NCI-H82 (cell line): ENCODE results near the gene PNPLA7.

Experiments
- DNase-seq: peaks from one replicate; lab custom pipeline; 2025; lab: John Stamatoyannopoulos, UW

PNPLA7 gene

DNA sequence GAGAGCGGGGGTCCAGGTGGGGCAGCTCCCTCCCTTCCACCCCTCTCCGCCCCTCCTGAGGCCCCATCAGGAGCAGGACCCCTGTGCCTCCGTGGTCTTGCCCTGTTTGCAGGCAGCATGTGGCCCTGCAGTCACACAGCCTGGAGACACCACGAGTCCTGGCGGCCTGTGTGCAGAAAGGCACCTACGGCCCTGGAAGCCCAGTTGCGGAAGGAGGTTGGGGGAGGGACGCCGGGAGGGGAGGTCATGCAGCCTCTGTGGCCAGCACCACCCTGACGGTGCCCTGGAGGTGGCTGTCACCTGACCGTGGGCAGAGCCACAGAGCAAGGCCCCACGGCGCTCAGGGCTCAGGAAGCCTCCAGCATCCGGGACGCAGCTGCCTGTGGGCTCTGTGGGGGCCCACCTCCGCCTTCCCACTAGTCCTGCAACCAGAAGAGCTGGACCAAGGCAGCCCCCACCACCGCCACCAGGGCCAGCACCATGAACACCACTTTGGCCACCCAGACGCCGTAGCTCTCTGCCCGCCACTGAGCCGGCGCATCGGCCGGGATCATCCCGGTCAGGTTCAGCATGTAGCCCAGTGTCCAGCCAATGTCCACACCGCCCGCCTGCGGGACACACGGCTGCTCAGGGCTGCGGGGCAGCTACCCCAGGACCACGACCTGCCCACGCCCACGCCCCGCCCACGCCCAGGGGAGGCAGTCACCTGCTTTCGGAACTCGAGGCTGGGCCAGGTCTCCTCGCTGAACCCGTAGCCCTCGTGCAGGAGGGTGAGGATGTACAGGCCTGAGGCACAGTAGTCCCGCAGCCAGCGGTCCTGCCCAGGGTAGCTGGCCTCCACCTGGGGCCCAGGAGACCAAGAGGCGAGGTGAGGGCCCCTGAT lies 115.5 kb downstream of the PNPLA7 start:
- DNase-seq = no peak

DNA sequence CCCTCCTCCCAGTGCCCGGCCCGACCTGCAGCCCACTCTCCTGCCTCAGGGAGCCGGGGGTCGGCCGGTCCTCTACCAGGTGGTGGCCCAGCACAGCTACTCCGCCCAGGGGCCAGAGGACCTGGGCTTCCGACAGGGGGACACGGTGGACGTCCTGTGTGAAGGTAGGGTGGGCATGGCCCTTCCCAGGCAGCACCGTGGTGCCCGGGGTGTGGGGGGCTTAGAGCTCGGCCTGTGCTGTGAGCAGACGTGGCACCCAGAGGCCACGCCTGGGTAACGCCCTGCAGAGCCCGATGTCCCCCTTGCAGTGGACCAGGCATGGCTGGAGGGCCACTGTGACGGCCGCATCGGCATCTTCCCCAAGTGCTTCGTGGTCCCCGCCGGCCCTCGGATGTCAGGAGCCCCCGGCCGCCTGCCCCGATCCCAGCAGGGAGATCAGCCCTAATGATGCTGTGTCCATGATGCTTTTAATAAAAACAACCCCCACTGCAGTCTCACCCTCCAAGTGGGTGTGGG lies 116.2 kb downstream of the PNPLA7 start:
- no peak for DNase-seq

DNA sequence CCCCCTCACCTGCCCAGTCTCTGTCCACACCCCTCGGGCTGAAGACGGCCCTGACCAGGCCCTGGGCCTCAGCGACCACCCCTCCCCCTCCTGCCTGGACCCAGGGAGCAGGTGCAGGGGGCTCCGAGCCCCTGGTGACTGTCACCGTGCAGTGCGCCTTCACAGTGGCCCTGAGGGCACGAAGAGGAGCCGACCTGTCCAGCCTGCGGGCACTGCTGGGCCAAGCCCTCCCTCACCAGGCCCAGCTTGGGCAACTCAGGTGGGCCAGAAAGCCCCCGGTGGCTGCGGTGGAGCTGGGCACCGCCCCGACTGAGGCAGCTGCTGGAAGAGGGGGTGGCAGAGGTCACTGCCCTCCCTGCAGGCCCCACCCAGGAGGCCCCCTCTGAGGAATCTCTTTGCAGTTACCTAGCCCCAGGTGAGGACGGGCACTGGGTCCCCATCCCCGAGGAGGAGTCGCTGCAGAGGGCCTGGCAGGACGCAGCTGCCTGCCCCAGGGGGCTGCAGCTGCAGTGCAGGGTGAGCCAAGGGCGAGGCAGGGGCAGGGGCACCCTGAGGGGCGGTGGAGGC lies 116.8 kb downstream of the PNPLA7 start:
- DNase-seq = no peak

DNA sequence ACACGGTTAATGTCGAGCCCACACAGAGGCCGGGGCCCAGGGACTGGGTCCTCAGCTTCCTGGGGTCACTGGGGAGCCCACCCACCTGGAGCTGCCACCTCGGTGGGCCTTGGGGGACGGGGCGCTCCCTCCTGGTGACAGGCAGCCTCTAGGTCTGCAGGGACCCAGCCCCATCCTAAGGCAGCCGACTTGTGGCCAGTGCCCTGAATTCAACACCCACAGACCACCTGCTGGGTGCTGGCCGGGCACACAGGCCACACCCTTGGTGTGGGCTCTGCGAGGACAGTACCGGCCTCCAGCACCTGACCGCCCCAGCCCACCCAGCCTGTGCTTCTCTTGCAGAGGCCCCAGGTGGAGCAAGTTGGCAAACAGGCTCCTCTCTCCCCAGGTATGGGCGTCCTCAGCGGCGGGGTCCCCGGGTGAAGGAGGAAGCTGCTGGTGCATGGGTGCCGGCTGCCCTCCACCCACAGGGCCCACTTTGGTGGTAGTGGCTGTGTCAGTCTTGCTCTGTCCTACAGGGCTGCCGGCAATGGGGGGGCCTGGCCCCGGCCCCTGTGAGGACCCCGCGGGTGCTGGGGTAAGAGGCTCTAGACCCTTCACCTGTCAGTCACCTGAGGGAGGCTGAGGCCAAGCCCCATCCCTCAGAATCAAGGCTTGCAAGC lies 117.4 kb downstream of the PNPLA7 start:
- no peak for DNase-seq

DNA sequence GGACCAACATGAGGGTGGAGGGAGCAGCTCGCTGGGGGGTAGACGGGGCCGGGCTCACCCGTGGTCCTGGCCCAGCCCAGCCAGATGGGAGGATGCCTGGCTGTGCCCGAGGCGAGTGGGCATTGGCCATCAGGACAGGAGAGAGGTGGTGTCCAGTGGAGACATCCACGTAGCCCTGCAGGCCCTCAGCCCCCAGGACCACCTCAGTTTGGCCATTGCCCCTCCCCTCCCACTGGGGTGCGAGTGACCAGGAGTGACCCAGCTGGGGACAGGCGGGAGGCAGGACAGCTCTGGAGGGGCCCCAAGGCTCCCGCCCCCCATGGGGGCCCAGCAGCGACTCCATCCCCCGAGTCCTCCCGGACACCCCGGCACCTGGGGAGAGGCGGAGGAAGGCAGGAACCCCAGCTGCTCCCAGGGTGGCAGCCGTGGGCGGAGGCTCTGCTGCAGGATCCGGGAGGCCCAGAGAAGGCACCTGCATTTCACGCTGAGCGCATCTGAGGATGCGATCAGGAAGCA lies 118.7 kb downstream of the PNPLA7 start:
- DNase-seq = no peak

DNA sequence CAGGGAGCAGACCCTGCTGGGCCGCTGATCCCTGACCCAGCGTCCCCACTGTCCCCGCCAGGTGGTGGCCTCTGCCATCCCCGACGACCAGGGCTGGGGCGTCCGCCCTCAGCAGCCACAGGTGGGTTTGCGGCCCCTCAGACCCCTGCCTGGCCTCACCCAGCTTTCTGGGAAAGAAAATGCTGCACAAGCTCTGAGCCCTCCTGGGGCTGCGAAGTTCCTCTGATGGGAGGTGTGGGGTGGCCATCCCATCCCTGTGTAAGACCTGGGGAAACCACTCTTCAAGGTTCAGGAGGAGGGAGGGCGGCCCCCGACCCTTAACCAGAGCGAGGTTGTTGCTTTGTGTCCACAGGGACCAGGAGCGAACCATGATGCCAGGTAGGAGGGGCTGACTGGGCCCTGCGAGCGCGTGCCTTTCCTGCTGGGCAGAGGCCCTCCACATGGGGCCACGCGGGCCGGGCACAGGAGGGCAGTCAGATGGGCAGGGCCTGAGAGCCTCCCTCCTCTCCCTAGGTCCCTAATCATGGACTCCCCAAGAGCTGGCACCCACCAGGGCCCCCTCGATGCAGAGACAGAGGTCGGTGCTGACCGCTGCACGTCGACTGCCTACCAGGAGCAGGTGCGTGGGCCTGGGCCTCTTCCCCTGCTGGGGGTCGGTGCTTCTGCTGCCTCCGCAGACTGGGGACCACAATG lies 119.3 kb downstream of the PNPLA7 start:
- no peak for DNase-seq

DNA sequence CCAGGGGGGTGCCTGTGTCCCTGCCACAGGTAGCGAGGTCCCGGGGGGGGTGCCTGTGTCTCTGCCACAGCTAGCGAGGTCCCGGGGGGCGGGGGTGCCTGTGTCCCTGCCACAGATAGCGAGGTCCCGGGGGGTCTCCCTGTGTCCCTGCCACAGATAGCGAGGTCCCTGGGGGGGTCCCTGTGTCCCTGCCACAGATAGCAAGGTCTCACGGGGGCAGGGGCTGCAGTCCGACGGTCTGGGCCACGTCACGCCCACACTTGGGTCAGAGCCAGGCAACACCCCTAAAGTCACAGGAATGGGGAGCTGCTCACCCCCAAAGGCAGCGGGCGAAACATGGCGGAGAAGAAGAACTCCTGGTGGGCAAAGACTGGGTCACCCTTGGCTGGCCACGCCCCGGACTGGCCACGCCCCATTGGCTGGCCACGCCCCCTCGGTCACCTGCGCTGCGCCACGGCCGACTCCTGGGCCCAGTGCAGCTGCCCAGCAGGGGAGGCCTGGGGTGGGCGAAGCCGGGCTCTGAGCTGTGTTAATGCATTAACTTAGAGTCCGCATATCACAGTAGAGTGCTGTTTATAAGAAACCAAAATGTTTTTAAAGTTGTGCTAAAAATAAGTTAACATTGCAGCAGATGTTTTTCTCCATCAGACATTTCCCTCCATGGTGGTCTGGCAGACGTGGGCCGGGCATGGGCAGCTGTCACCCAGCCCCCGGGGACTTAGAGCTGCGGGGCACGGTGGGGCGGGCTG lies 120.1 kb downstream of the PNPLA7 start:
- peak; percentile 53 for DNase-seq

DNA sequence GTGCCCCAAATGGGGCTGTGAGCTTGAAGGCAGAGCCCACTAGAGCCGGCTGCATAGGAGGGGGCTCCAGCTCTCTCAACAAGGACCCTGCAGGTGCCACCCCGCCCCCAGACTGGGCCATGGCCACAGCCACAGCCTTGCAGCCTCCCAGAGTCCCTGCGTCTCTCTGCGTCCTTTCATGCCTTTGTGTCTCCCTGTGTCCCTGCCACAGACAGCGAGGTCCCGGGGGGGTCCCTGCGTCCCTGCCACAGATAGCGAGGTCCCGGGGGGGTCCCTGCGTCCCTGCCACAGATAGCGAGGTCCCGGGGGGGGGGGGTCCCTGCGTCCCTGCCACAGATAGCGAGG lies 120.7 kb downstream of the PNPLA7 start:
- DNase-seq = no peak

DNA sequence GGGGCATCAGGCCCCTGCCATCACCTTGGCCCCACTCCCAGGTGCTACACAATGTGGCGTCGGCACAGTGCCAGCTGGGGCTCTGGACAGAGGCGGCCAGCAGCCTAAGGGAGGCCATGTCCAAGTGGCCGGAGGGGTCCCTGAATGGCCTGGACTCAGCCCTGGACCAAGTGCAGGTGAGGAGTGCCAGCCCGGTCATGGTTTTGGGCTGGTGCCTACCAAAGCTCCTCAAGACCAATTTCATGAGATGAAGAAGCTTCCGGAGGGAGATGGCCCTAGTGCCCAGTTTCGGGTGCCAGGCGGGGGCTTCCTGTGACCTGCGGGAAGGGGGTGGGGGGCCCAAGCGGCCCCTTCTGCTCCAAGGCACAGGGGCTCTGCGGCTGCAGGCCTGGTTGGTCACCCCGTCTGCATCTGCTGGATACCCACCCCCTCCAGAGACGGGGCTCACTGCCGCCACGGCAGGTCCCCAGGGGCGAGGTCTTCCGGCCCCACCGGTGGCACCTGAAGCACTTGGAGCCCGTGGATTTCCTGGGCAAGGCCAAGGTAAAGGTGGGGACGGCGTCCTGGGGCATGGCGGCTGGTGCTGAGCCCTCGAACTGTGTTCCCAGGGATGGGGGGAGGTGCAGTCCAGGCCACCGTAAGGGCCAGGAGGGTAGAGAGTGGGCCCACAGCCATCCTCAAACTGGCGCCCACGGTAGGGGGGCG lies 121.2 kb downstream of the PNPLA7 start:
- no peak for DNase-seq

DNA sequence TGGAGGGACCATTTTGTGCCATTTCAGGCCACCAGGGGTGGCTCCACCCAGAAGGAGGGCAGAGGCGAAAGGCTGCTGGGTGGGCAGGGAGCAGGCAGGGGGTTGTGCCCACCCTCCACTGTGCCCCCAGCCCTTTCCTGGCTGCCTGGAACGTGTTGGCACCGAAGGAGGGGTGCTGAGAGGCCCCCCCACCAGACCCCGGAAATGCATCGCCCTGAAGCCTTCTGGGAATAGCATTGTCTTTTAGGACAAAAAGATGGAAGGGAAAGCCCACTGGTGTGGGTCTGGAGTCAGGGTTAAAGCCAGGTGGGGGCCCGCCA lies 121.9 kb downstream of the PNPLA7 start:
- DNase-seq = no peak

DNA sequence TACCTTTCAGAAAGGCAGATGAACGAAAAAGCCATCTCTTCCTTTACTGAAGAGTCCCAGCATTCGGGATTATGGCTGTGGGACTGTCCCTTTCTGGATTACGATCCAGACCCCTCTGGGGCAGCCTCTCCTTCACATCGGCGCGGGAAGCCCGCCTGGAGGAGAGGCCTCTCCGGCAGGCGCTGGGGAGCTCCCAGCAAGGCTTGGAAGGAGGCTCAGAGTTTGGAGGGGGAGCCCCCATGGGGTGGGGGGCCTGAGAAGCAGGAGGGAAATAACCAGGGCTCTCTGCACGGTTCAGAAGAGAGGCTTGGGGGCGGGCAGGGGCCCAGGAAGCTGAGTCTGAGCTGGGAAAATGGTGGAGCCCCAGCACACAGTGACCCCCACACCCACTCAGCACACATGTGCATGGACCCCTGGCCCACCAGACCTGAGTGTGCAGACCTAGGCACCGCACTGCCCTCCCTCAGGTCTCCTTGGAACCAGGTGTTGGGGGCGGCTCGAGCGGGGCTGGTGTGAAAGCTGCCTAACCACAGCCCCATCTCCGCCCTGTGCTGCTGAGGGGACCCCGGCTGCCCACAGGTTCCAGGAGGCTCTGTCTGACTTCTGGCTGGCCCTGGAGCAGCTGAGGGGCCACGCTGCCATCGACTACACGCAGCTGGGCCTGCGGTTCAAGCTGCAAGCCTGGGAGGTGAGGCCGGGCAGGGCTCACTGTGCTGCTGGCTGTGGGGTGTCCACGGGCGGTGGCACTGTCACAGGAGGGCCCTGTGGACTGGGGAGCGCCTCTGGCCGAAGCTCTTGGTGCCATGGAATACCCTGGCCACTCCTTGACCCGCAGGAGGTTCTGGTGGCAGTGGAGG lies 122.5 kb downstream of the PNPLA7 start:
- DNase-seq = no peak

DNA sequence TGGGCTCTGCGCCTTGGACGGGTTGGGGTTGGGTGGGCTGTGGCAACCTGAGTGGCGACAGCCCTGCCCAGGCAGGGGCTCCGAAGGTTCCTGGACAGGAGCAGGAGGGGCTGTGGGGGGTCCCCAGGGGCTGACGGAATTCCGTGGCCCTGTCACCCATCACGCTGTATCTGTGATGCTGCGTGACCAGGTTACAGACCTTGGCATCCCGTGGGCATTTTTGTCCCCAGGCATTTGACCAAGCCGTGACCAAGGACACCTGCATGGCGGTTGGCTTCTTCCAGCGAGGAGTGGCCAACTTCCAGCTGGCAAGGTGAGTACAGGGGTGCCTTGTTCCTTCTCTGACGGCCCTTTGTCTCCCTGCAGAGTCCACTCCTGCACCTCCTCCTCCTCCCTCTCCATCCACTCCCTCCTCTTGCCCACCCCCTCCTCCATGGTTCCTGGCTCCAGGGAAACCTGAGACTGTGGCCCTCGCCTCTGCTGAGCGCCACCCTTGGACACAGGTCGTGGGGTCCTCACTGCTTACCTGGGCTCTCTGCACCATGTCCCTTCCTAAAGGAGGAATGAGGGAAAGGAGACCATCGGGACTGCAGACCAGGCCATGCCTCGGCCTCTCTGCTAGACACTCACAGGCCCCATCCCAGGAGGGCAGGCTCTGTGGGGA lies 124.1 kb downstream of the PNPLA7 start:
- no peak for DNase-seq

DNA sequence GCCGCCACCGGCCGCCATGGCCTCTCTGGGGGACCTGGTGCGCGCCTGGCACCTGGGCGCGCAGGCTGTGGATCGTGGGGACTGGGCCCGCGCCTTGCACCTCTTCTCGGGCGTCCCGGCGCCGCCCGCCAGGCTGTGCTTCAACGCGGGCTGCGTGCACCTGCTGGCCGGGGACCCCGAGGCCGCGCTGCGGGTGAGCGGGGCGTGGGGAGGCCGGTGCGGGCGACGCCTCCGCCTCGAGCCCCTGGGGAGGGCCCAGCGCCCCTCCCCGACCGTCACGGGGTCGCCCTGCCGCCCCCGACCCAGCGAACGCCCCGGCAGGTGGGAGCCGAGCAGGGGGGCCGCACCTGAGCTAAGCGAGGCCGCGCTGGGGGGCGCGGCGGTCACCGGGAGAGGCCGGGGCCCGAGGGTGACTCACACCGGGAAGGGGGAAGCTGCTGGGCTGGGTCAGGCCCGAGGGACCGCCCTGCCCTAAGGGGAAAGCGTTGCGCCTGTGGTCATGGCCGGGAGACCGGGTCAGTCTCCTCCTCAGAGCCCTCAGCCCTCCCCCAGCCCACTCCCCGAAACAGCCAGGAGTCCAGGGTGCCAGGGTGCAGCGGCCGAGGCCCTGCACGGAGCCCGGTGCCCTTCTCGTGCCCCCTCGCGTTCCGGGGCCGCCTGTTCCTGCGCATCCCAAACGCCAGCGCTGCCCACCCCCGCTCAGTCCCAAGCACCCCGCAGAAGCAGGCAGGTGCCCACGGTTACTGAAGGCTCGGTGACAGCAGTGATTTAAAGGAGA lies 126.5 kb downstream of the PNPLA7 start:
- no peak for DNase-seq

DNA sequence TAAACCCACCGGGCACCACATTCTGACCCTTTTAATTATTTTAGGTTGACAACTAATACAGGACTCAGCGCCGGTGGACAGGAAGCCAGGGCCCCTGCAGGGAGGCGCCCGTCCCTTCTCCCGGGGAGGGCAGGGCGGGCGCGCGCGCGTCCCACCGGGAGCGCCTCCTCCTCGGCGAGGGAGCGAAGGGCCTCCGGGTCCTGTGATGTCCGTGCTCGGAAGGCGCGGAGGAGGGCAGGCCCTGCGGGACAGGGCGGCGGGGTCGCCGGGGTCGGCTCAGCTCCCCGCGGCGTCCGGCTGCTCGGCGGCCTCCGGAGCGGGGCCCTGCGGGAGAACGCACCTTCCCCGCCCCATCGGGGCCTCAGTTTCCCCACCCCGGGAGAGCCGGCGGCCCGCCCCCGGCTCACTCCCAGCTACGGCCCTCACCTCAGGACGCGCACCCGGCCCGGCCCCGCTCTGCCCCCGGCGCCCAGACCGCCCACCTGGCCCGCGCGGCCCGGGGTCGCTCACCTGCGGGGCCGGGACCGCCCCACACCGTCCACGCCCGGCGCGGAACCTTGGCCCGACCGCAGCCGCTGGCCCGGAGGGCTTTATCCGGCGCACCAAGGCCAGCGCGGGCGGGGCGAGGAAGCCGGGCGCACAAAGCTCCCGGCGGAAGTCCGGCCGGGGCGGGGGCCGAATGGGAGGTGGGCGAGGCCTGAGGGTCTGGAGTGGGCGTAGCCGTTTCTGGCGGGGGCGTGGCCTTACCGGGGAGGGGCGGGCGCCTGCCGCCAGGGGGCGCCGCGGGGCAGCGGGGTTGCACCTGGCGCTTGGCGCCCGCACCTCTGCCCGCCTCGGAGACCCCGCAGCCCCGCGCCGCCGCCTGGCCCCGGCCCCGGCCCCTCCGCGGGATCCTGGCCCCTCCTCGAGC lies 127.3 kb downstream of the PNPLA7 start, which contains the start of the genes EXD3 and NOXA1:
EXD3 (minus strand) TSS at position 559 of the 910 bp plus-strand sequence. CDS start 27,805 bp downstream, outside the sequence.
NOXA1 (plus strand) TSS at position 790 of the 910 bp plus-strand sequence. CDS start 137 bp downstream, outside the sequence.
- DNase-seq = peak; percentile 95

DNA sequence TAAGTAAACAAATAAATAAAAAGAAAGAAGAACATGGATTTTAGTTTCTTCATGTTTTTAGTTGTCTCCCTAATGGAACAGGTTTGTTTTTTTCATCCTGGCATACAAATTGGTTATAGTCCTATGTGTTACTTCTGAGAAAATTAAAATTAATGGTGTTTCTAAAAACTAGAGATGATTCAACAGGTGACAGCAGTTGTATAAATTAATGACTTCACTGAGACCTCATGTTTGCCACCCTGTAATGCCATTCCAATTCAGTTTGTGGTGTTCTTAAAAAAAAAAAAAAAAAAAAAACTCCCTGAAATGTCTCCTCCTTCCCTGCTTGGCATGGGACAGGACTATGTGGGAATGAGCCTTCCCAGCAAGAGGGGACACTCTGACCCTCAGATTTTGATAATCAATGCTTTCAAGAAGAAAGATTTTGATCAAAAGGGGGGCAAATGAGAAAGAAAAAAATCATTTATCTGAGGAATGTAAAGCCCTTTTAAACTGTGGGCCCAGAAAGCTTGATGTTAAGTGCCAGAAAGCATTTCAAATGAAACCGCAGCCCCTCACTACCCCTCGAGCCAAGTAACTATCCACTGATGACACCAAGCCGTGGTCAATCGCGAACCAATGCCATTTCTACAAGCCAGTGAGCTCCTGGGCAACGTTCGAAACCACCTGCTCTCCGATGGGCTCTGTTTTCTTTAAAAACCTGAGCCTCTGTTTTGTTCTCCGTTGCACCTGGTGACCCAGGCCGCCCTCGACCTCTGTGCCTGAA lies 128.2 kb downstream of the PNPLA7 start:
- DNase-seq = no peak
